CD14-positive monocyte (primary cell): ENCODE data around the gene GNAT1. TPM values are rescaled to one million over a fixed set of nuclear protein-coding genes. Genes with fewer than 3 reads are reported as not detected.

Experiments used
- DNase-seq, 3 donors: peaks; one replicate each; pipeline ENCODE4 v3.0.0-alpha.2; 2011 to 2022
- H2AFZ ChIP-seq: 2 replicates; pipeline ENCODE4 v1.6.0; 2012; ENCODE audit warnings: mild to moderate bottlenecking, low read depth, low read length, inconsistent platforms; ENCODE audit not compliant: insufficient read depth, poor library complexity, severe bottlenecking
- H3K27ac ChIP-seq, 2 donors: 1 replicate in 1 of 2; 2 replicates in 1 of 2; pipeline ENCODE4 v1.5.1; 2012 to 2013; ENCODE audit warnings: low read length in 2 of 2, control low read depth in 1 of 2, inconsistent platforms in 1 of 2, low read depth in 1 of 2, mild to moderate bottlenecking in 1 of 2
- H3K27me3 ChIP-seq, 2 donors: one replicate each; pipeline versions ENCODE4 v1.6.0 to v1.6.1; 2011 to 2013; ENCODE audit warnings: low read length in 2 of 2; ENCODE audit not compliant: control insufficient read depth in 2 of 2, insufficient read depth in 2 of 2
- H3K36me3 ChIP-seq, 2 donors: replicated peaks in 1 of 2; 1 replicate in 1 of 2; 2 replicates in 1 of 2; pipeline versions ENCODE4 v1.5.1 to v1.6.1; 2012 to 2013; ENCODE audit warnings: low read length in 2 of 2, control low read depth in 1 of 2, inconsistent platforms in 1 of 2, mild to moderate bottlenecking in 1 of 2; ENCODE audit not compliant: insufficient read depth in 2 of 2, control insufficient read depth in 1 of 2
- H3K4me1 ChIP-seq, 2 donors: 1 replicate in 1 of 2; 2 replicates in 1 of 2; pipeline versions ENCODE4 v1.5.1 to v1.6.1; 2012 to 2013; ENCODE audit warnings: low read length in 2 of 2, control low read depth in 1 of 2, inconsistent platforms in 1 of 2, mild to moderate bottlenecking in 1 of 2, moderate library complexity in 1 of 2; ENCODE audit not compliant: insufficient read depth in 2 of 2, control insufficient read depth in 1 of 2
- H3K4me2 ChIP-seq: replicated peaks from 2 replicates; pipeline ENCODE3; 2012; ENCODE audit warnings: low read length, moderate library complexity, mild to moderate bottlenecking; ENCODE audit not compliant: poor library complexity, severe bottlenecking; ENCODE audit errors: extremely low read depth
- H3K4me3 ChIP-seq, 3 experiments: fragments of 200-600 bp in 1 of 3; sonication (generic) in 1 of 3; replicated peaks in 1 of 3; 1 replicate in 2 of 3; 2 replicates in 1 of 3; pipeline ENCODE4 v1.5.1; 2011 to 2013; ENCODE audit warnings: low read length in 3 of 3, mild to moderate bottlenecking in 3 of 3, control low read depth in 2 of 3, low read depth in 2 of 3, inconsistent platforms in 1 of 3, moderate library complexity in 1 of 3
- H3K79me2 ChIP-seq: 2 replicates; pipeline ENCODE4 v1.6.0; 2012; ENCODE audit warnings: mild to moderate bottlenecking, control low read depth, inconsistent platforms, low read length, moderate library complexity; ENCODE audit not compliant: insufficient read depth
- H3K9ac ChIP-seq: 2 replicates; pipeline ENCODE4 v1.6.0; 2017; ENCODE audit warnings: low read length, mild to moderate bottlenecking; ENCODE audit not compliant: insufficient read depth, poor library complexity, severe bottlenecking
- H3K9me3 ChIP-seq, 2 donors: replicated peaks in 1 of 2; 1 replicate in 1 of 2; 2 replicates in 1 of 2; pipeline versions ENCODE4 v1.5.1 to v1.6.1; 2012 to 2013; ENCODE audit warnings: low read length in 2 of 2, control low read depth in 1 of 2; ENCODE audit not compliant: control insufficient read depth in 1 of 2, insufficient read depth in 1 of 2
- H4K20me1 ChIP-seq: 2 replicates; pipeline ENCODE4 v1.6.0; 2012; ENCODE audit warnings: mild to moderate bottlenecking, low read length, control low read depth, moderate library complexity; ENCODE audit not compliant: insufficient read depth
- H3K27ac Mint-ChIP-seq, 7 donors: one replicate each; pipeline ENCODE4 v1.8.0; 2020; ENCODE audit warnings: mild to moderate bottlenecking in 7 of 7, mixed read lengths in 7 of 7, moderate library complexity in 6 of 7, inconsistent platforms in 2 of 7
- H3K27me3 Mint-ChIP-seq, 3 donors: one replicate each; pipeline ENCODE4 v1.8.0; 2021 to 2022; ENCODE audit warnings: low read depth in 3 of 3, mild to moderate bottlenecking in 3 of 3, mixed read lengths in 3 of 3, moderate library complexity in 3 of 3, inconsistent platforms in 1 of 3
- H3K36me3 Mint-ChIP-seq, 2 donors: one replicate each; pipeline ENCODE4 v1.8.0; 2020; ENCODE audit warnings: mixed read lengths in 2 of 2, inconsistent platforms in 1 of 2, mild to moderate bottlenecking in 1 of 2
- H3K4me1 Mint-ChIP-seq: one replicate; pipeline ENCODE4 v1.8.0; 2020; ENCODE audit warnings: mild to moderate bottlenecking, mixed read lengths
- H3K4me3 Mint-ChIP-seq, 2 donors: one replicate each; pipeline ENCODE4 v1.8.0; 2020; ENCODE audit warnings: mild to moderate bottlenecking in 2 of 2, mixed read lengths in 2 of 2, moderate library complexity in 1 of 2
- H3K9me3 Mint-ChIP-seq, 7 donors: one replicate each; pipeline ENCODE4 v1.8.0; 2020 to 2022; ENCODE audit warnings: mixed read lengths in 7 of 7, mild to moderate bottlenecking in 6 of 7, moderate library complexity in 6 of 7, inconsistent platforms in 2 of 7
- CTCF ChIP-seq: fragments of 200-600 bp; IDR thresholded peaks from one replicate; pipeline ENCODE4 v1.8.0; 2022; ENCODE audit warnings: antibody characterized with exemption, mild to moderate bottlenecking
- WGBS: methylation state at CpG from one replicate; pipeline ENCODE4 v1.1.5; 2013; ENCODE audit warnings: missing lambda C conversion rate; ENCODE audit not compliant: insufficient coverage; 5-methylcytosine and 5-hydroxymethylcytosine counted together
- intact Hi-C, 2 donors: fragments of 100-400 bp; cut with micrococcal nuclease; formaldehyde crosslinking; loops; one replicate each; pipeline versions ENCODE4 v1.15.0 to v1.15.1; 2023
- polyA plus RNA-seq, 3 donors: library from polyadenylated mRNA; depleted of rRNA in 1 of 3; unstranded in 2 of 3; stranded (reverse) in 1 of 3; fragments of 300-500 nt in 2 of 3; fragments of >200 nt in 1 of 3; fragmentation: Illumina TruSeq in 2 of 3; gene quantifications; 1 replicate in 2 of 3; 2 replicates in 1 of 3; pipeline ENCODE4 v1.2.3, GENCODE V29; 2012 to 2021

The GNAT1 gene
- polyA plus RNA-seq, 3 donors, result not detected

GRCh38 chr3:50174517-50174895 is 16.9 kb upstream of the GNAT1 start:
- H3K27me3 Mint-ChIP-seq, result peaks cover 2 to 9% (median 3%) of the 10 kb centered on the region in 3 donors
- intact Hi-C loops, result no loop called here
- Histone ChIP-seq H2AFZ (no peak overlapping the region), H3K9ac (no peak overlapping the region), H3K79me2 (no peaks in the 10 kb centered on the region), H3K27ac (no peak overlapping the region), H3K27me3 (no peaks in the 10 kb centered on the region), H4K20me1 (no peaks in the 10 kb centered on the region), H3K4me2 (no peak overlapping the region), H3K36me3 (no peaks in the 10 kb centered on the region), H3K4me1 (peaks cover 12 to 15% of the 10 kb centered on the region in 2 donors), H3K9me3 (no peaks in the 10 kb centered on the region), H3K4me3 (no peak overlapping the region)
- H3K4me3 Mint-ChIP-seq, result no peak overlapping the region
- peak overlapping the region in 1 of 7 donors; percentile 79 for H3K27ac Mint-ChIP-seq
- H3K4me1 Mint-ChIP-seq, result peaks cover 20% of the 10 kb centered on the region
- no peak for TF ChIP-seq CTCF
- 100% methylated on average over 6 of the region's 7 CpGs for WGBS
- H3K36me3 Mint-ChIP-seq, result no peaks in the 10 kb centered on the region
- DNase-seq, result no peak
- no peaks in the 10 kb centered on the region for H3K9me3 Mint-ChIP-seq

- no peak overlapping the region for H3K27ac Mint-ChIP-seq
- no peak overlapping the region for H3K4me3 Mint-ChIP-seq
- no peak for DNase-seq
- H3K4me2 ChIP-seq, result no peak overlapping the region
- peaks cover 17% of the 10 kb centered on the region for H3K4me1 Mint-ChIP-seq
- H3K36me3 ChIP-seq, result no peaks in the 10 kb centered on the region
- H3K9me3 Mint-ChIP-seq, result no peaks in the 10 kb centered on the region
- H3K27me3 ChIP-seq, result no peaks in the 10 kb centered on the region
- peaks cover 3 to 9% (median 3%) of the 10 kb centered on the region in 3 donors for H3K27me3 Mint-ChIP-seq
- peaks cover 12 to 15% of the 10 kb centered on the region in 2 donors for H3K4me1 ChIP-seq
- H3K9ac ChIP-seq, result no peak overlapping the region
- no peaks in the 10 kb centered on the region for H3K36me3 Mint-ChIP-seq
- no peak for TF ChIP-seq CTCF
- no peaks in the 10 kb centered on the region for H3K79me2 ChIP-seq
- H4K20me1 ChIP-seq, result no peaks in the 10 kb centered on the region
- 96% methylated on average over 10 of the region's 17 CpGs for WGBS
- no peak overlapping the region for H3K27ac ChIP-seq
- no peak overlapping the region for H3K4me3 ChIP-seq
- no peak overlapping the region for H2AFZ ChIP-seq
- no peaks in the 10 kb centered on the region for H3K9me3 ChIP-seq
- intact Hi-C loops, result no loop called here
Measured at GRCh38 chr3:50174947-50175524, 16.4 kb upstream of the GNAT1 start.
